Measurements from ENCODE around the gene LGSN. TPM values are rescaled to one million over a fixed set of nuclear protein-coding genes. Genes with fewer than 3 reads are reported as not detected.
"Not testable (repeated sequence)": the region's sequence is repeated elsewhere in the genome, so short reads cannot be mapped to it uniquely, and the experiment has no call there.

Gene LGSN, protein sequence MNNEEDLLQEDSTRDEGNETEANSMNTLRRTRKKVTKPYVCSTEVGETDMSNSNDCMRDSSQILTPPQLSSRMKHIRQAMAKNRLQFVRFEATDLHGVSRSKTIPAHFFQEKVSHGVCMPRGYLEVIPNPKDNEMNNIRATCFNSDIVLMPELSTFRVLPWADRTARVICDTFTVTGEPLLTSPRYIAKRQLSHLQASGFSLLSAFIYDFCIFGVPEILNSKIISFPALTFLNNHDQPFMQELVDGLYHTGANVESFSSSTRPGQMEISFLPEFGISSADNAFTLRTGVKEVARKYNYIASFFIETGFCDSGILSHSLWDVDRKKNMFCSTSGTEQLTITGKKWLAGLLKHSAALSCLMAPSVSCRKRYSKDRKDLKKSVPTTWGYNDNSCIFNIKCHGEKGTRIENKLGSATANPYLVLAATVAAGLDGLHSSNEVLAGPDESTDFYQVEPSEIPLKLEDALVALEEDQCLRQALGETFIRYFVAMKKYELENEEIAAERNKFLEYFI
- not detected in 2 replicates for total RNA-seq (2022)
- Bru-seq, nascent RNA = not detected
- BruChase-seq, experiment 1, labeled RNA remaining after a 6-hour chase = not detected
- BruChase-seq, experiment 2, labeled RNA remaining after a 2-hour chase = not detected
- long read RNA-seq = 0 reads

GRCh38 chr6:63319939-63320338, at the start of gene LGSN:
LGSN (minus strand) TSS chr6:63319983; CDS start chr6:63319943, 40 bp downstream.
- Mint-ChIP-seq H3K4me1 (ENCODE audit: low read depth, unreplicated experiment) (no peaks in the 10 kb centered on the region), H3K9me3 (ENCODE audit: low read depth, unreplicated experiment) (no peaks in the 10 kb centered on the region), H3K27ac (ENCODE audit: unreplicated experiment) (no peak within 1 kb of the TSS), H3K27me3 (ENCODE audit: unreplicated experiment) (no peaks in the 10 kb centered on the region), H3K4me3 (ENCODE audit: low read depth, unreplicated experiment) (no peak within 1 kb of the TSS), H3K36me3 (ENCODE audit: insufficient read depth, unreplicated experiment) (no peaks in the 10 kb centered on the region)
- no peak for TF ChIP-seq CTCF (IDR thresholded peaks at IDR 0.05; ENCODE audit: unreplicated experiment)
- BruUV-seq (replicated peaks) = no TSS peak
- intact Hi-C loops (cut with micrococcal nuclease; ENCODE audit: unreplicated experiment) = no loop called here
- CTCF ChIA-PET = interaction anchor here (0.6 kb wide), 1 partner anchor 315 kb away, joined by 4 read pairs; the partner anchor contains the start of gene PHF3
- no peak for DNase-seq

GRCh38 chr6:63368347-63368746, 48.6 kb upstream of the LGSN start:
- intact Hi-C loops (cut with micrococcal nuclease; ENCODE audit: unreplicated experiment) = no loop called here
- H3K27me3 Mint-ChIP-seq (ENCODE audit: unreplicated experiment) = peaks cover 17% of the 10 kb centered on the region
- no peak overlapping the region for H3K4me3 Mint-ChIP-seq (ENCODE audit: low read depth, unreplicated experiment)
- BruUV-seq (replicated peaks) = no TSS peak
- no peak overlapping the region for H3K27ac Mint-ChIP-seq (ENCODE audit: unreplicated experiment)
- H3K9me3 Mint-ChIP-seq (ENCODE audit: low read depth, unreplicated experiment) = peaks cover 5% of the 10 kb centered on the region
- H3K4me1 Mint-ChIP-seq (ENCODE audit: low read depth, unreplicated experiment) = no peaks in the 10 kb centered on the region
- TF ChIP-seq CTCF (IDR thresholded peaks at IDR 0.05; ENCODE audit: unreplicated experiment) = no peak
- CTCF ChIA-PET = no interaction called here
- H3K36me3 Mint-ChIP-seq (ENCODE audit: insufficient read depth, unreplicated experiment) = no peaks in the 10 kb centered on the region
- no peak for DNase-seq

DNA sequence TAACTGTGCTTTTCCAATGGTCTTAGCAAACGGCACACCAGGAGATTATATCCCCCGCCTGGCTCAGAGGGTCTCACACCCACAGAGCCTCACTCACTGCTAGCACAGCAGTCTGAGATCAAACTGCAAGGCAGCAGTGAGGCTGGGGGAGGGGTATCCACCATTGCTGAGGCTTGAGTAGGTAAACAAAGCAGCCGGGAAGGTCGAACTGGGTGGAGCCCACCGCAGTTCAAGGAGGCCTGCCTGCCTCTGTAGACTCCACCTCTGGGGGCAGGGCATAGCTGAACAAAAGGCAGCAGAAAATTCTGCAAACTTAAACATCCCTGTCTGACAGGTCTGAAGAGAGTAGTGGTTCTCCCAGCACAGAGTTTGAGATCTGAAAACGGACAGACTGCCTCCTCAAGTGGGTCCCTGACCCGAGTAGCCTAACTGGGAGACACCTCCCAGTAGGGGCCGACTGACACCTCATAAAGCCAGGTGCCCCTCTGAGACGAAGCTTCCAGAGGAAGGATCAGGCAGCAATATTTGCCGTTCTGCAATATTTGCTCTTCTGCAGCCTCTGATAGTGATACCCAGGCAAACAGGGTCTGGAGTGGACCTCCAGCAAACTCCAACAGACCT, 42.8 kb upstream of the LGSN start:
- H3K27me3 Mint-ChIP-seq (ENCODE audit: unreplicated experiment) = peaks cover 20% of the 10 kb centered on the region
- BruUV-seq (replicated peaks); intact Hi-C loops (cut with micrococcal nuclease; ENCODE audit: unreplicated experiment); H3K4me1 Mint-ChIP-seq (ENCODE audit: low read depth, unreplicated experiment); DNase-seq; H3K9me3 Mint-ChIP-seq (ENCODE audit: low read depth, unreplicated experiment); H3K4me3 Mint-ChIP-seq (ENCODE audit: low read depth, unreplicated experiment); CTCF ChIA-PET; H3K36me3 Mint-ChIP-seq (ENCODE audit: insufficient read depth, unreplicated experiment); H3K27ac Mint-ChIP-seq (ENCODE audit: unreplicated experiment): not testable (repeated sequence)

DNA sequence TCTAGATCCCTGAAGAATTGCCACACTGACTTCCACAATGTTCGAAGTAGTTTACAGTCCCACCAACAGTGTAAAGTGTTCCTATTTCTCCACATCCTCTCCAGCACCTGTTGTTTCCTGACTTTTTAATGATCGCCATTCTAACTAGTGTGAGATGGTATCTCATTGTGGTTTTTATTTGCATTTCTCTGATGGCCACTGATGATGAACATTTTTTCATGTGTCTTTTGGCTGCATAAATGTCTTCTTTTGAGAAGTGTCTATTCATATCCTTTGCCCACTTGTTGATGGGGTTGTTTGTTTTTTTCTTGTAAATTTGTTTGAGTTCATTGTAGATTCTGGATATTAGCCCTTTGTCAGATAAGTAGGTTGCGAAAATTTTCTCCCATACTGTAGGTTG, 37.6 kb upstream of the LGSN start:
- H3K4me1 Mint-ChIP-seq (ENCODE audit: low read depth, unreplicated experiment); H3K4me3 Mint-ChIP-seq (ENCODE audit: low read depth, unreplicated experiment); H3K27me3 Mint-ChIP-seq (ENCODE audit: unreplicated experiment); CTCF ChIA-PET; DNase-seq; BruUV-seq (replicated peaks); H3K36me3 Mint-ChIP-seq (ENCODE audit: insufficient read depth, unreplicated experiment); H3K27ac Mint-ChIP-seq (ENCODE audit: unreplicated experiment); H3K9me3 Mint-ChIP-seq (ENCODE audit: low read depth, unreplicated experiment): not testable (repeated sequence)
- intact Hi-C loops (cut with micrococcal nuclease; ENCODE audit: unreplicated experiment) = loop anchor here (10.0 kb wide), 1 partner anchor 317 kb away; no protein-coding TSS in a partner anchor

DNA sequence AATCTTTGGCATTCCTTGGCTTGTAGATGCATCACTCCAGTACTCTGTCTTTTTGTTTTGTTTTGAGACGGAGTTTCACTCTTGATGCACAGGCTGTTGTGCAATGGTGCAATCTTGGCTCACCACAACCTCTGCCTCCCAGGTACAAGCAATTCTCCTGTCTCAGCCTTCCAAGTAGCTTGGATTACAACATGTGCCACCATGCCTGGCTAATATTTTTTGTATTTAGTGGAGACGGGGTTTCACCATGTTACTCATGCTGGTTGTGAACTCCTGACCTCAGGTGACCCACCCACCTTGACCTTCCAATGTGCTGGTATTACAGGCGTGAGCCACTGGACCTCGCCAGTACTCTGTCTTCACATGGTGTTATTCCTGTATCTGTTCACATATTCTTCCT, 35.8 kb upstream of the LGSN start:
- CTCF ChIA-PET = interaction anchor here (0.6 kb wide), 1 partner anchor 12 kb away, joined by 3 read pairs; no protein-coding TSS in a partner anchor
- peaks cover 4% of the 10 kb centered on the region for H3K9me3 Mint-ChIP-seq (ENCODE audit: low read depth, unreplicated experiment)
- intact Hi-C loops (cut with micrococcal nuclease; ENCODE audit: unreplicated experiment) = loop anchor here (10.0 kb wide), 1 partner anchor 319 kb away; no protein-coding TSS in a partner anchor
- no peaks in the 10 kb centered on the region for H3K27me3 Mint-ChIP-seq (ENCODE audit: unreplicated experiment)
- no peak overlapping the region for H3K4me3 Mint-ChIP-seq (ENCODE audit: low read depth, unreplicated experiment)
- TF ChIP-seq CTCF (IDR thresholded peaks at IDR 0.05; ENCODE audit: unreplicated experiment) = no peak
- no TSS peak for BruUV-seq (replicated peaks)
- H3K4me1 Mint-ChIP-seq (ENCODE audit: low read depth, unreplicated experiment) = peaks cover 24% of the 10 kb centered on the region
- H3K36me3 Mint-ChIP-seq (ENCODE audit: insufficient read depth, unreplicated experiment) = no peaks in the 10 kb centered on the region
- H3K27ac Mint-ChIP-seq (ENCODE audit: unreplicated experiment) = no peak overlapping the region
- no peak for DNase-seq

Measured in Calu3 (cell line).